ENCODE measurements around the gene EXTL2.
"Not testable (repeated sequence)": the region's sequence is repeated elsewhere in the genome, so short reads cannot be mapped to it uniquely, and the experiment has no call there.

EXTL2 gene

GRCh38 chr1:100866041-100866900, 28.4 kb downstream of the EXTL2 start:
- peak; percentile 40 for TF ChIP-seq CTCF (IDR thresholded peaks at IDR 0.05; ENCODE audit: low read depth, low read length, missing control alignments)
- DNase-seq (ENCODE audit: low read depth): no peak
- H3K4me3 ChIP-seq (ENCODE audit: low read depth, low read length): no peak overlapping the region

- TF ChIP-seq CTCF (IDR thresholded peaks at IDR 0.05; ENCODE audit: low read depth, low read length, missing control alignments): no peak
- no peak overlapping the region for H3K4me3 ChIP-seq (ENCODE audit: low read depth, low read length)
- DNase-seq (ENCODE audit: low read depth): no peak
Measured at GRCh38 chr1:100862591-100862990, 32.1 kb downstream of the EXTL2 start.

GRCh38 chr1:100861379-100861778, 33.3 kb downstream of the EXTL2 start:
- no peak overlapping the region for H3K4me3 ChIP-seq (ENCODE audit: low read depth, low read length)
- no peak for TF ChIP-seq CTCF (IDR thresholded peaks at IDR 0.05; ENCODE audit: low read depth, low read length, missing control alignments)
- DNase-seq (ENCODE audit: low read depth): no peak

GRCh38 chr1:100860397-100860991, 34.1 kb downstream of the EXTL2 start:
- H3K4me3 ChIP-seq (ENCODE audit: low read depth, low read length): no peak overlapping the region
- no peak for TF ChIP-seq CTCF (IDR thresholded peaks at IDR 0.05; ENCODE audit: low read depth, low read length, missing control alignments)
- DNase-seq (ENCODE audit: low read depth): no peak

GRCh38 chr1:100855116-100855515, 39.5 kb downstream of the EXTL2 start:
- DNase-seq (ENCODE audit: low read depth); H3K4me3 ChIP-seq (ENCODE audit: low read depth, low read length): not testable (repeated sequence)

- no peak for DNase-seq (ENCODE audit: low read depth)
- H3K4me3 ChIP-seq (ENCODE audit: low read depth, low read length): no peak overlapping the region
- no peak for TF ChIP-seq CTCF (IDR thresholded peaks at IDR 0.05; ENCODE audit: low read depth, low read length, missing control alignments)
Measured at GRCh38 chr1:100852976-100853375, 41.7 kb downstream of the EXTL2 start.

GRCh38 chr1:100851726-100852125, 42.9 kb downstream of the EXTL2 start:
- TF ChIP-seq CTCF (IDR thresholded peaks at IDR 0.05; ENCODE audit: low read depth, low read length, missing control alignments): no peak
- H3K4me3 ChIP-seq (ENCODE audit: low read depth, low read length): no peak overlapping the region
- DNase-seq (ENCODE audit: low read depth): no peak
